Retina (tissue), 1 donor: Measurements from ENCODE around the gene MAD1L1.

Experiments used
- DNase-seq: peaks from one replicate; pipeline ENCODE4 v3.0.0-alpha.2; 2016

Gene MAD1L1

GRCh38 chr7:2151801-2152612 is 80.7 kb downstream of the MAD1L1 start:
- DNase-seq, result peak; percentile 51

- DNase-seq, result no peak
Measured at GRCh38 chr7:2151237-2151636, 81.5 kb downstream of the MAD1L1 start.

GRCh38 chr7:2150445-2150815 is 82.3 kb downstream of the MAD1L1 start:
- no peak for DNase-seq

GRCh38 chr7:2149672-2150444 is 82.9 kb downstream of the MAD1L1 start:
- no peak for DNase-seq

- no peak for DNase-seq
Measured at GRCh38 chr7:2148814-2149213, 83.9 kb downstream of the MAD1L1 start.

- DNase-seq, result no peak
Measured at GRCh38 chr7:2148189-2148588, 84.6 kb downstream of the MAD1L1 start.

- DNase-seq, result no peak
Measured at GRCh38 chr7:2146676-2147472, 85.9 kb downstream of the MAD1L1 start.

- DNase-seq, result no peak
Measured at GRCh38 chr7:2145835-2146580, 86.7 kb downstream of the MAD1L1 start.

GRCh38 chr7:2144926-2145325 is 87.8 kb downstream of the MAD1L1 start:
- DNase-seq, result no peak

GRCh38 chr7:2143981-2144595 is 88.7 kb downstream of the MAD1L1 start:
- DNase-seq, result peak; percentile 62

GRCh38 chr7:2143450-2143849 is 89.3 kb downstream of the MAD1L1 start:
- DNase-seq, result no peak

- no peak for DNase-seq
Measured at GRCh38 chr7:2142386-2142785, 90.4 kb downstream of the MAD1L1 start.

- DNase-seq, result no peak
Measured at GRCh38 chr7:2141651-2142050, 91.1 kb downstream of the MAD1L1 start.

GRCh38 chr7:2141021-2141410 is 91.7 kb downstream of the MAD1L1 start:
- DNase-seq, result no peak

GRCh38 chr7:2140216-2141020 is 92.3 kb downstream of the MAD1L1 start:
- DNase-seq, result no peak

GRCh38 chr7:2139004-2139699 is 93.6 kb downstream of the MAD1L1 start:
- DNase-seq, result no peak

- DNase-seq, result peak; percentile 75
Measured at GRCh38 chr7:2138146-2138765, 94.5 kb downstream of the MAD1L1 start.

GRCh38 chr7:2134740-2135139 is 98.0 kb downstream of the MAD1L1 start:
- DNase-seq, result no peak

GRCh38 chr7:2132243-2132642 is 100.5 kb downstream of the MAD1L1 start:
- DNase-seq, result no peak

GRCh38 chr7:2131800-2132199 is 100.9 kb downstream of the MAD1L1 start:
- DNase-seq, result peak; percentile 22
